AG10803 (cell line): ENCODE data around the gene BABAM2.
"Not testable (repeated sequence)": the region's sequence is repeated elsewhere in the genome, so short reads cannot be mapped to it uniquely, and the experiment has no call there.

Source experiments
- DNase-seq: peaks from one replicate; pipeline ENCODE4 v3.0.0; 2010; ENCODE audit warnings: low read depth
- H3K4me3 ChIP-seq: 2 replicates; pipeline ENCODE4 v1.5.1; 2011; ENCODE audit warnings: mild to moderate bottlenecking, low read length, control low read depth
- TF ChIP-seq, protein P1 (sequence below): conservative IDR thresholded peaks from 2 replicates; pipeline ENCODE4 v1.5.1; 2011; ENCODE audit warnings: mild to moderate bottlenecking, low read length, control low read depth, inconsistent platforms

Gene BABAM2

GRCh38 chr2:27866237-27866636 lies 24.3 kb upstream of the BABAM2 start:
- no peak for DNase-seq
- TF ChIP-seq, protein P1, sequence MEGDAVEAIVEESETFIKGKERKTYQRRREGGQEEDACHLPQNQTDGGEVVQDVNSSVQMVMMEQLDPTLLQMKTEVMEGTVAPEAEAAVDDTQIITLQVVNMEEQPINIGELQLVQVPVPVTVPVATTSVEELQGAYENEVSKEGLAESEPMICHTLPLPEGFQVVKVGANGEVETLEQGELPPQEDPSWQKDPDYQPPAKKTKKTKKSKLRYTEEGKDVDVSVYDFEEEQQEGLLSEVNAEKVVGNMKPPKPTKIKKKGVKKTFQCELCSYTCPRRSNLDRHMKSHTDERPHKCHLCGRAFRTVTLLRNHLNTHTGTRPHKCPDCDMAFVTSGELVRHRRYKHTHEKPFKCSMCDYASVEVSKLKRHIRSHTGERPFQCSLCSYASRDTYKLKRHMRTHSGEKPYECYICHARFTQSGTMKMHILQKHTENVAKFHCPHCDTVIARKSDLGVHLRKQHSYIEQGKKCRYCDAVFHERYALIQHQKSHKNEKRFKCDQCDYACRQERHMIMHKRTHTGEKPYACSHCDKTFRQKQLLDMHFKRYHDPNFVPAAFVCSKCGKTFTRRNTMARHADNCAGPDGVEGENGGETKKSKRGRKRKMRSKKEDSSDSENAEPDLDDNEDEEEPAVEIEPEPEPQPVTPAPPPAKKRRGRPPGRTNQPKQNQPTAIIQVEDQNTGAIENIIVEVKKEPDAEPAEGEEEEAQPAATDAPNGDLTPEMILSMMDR: no peak

GRCh38 chr2:27869763-27870162 lies 20.8 kb upstream of the BABAM2 start:
- TF ChIP-seq, protein P1: no peak
- DNase-seq: no peak
- H3K4me3 ChIP-seq: no peak overlapping the region

More at GRCh38 chr2:27866237-27866636, 24.3 kb upstream of the BABAM2 start:
- H3K4me3 ChIP-seq: no peak overlapping the region

GRCh38 chr2:27870724-27871123 lies 19.8 kb upstream of the BABAM2 start:
- H3K4me3 ChIP-seq: no peak overlapping the region
- peak; percentile 5 for DNase-seq
- TF ChIP-seq, protein P1: no peak

DNA sequence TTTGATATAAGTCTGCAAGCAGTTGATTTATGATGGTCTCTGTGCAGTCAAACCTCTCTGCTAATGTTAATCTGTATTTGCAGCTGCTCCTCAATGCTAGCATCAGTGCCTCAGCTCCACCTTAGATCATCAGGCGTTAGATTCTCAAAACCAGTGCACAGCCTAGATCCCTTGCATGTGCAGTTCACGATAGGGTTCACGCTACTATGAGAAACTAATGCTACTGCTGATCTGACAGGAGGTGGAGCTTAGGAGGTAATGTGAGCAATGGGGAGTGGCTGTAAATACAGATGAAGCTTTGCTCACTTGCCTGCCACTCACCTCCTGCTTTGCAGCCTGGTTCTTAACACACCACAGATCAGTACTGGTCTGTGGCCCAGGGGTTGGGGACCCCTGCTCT lies 18.7 kb upstream of the BABAM2 start:
- H3K4me3 ChIP-seq: no peak overlapping the region
- TF ChIP-seq, protein P1: no peak
- no peak for DNase-seq

DNA sequence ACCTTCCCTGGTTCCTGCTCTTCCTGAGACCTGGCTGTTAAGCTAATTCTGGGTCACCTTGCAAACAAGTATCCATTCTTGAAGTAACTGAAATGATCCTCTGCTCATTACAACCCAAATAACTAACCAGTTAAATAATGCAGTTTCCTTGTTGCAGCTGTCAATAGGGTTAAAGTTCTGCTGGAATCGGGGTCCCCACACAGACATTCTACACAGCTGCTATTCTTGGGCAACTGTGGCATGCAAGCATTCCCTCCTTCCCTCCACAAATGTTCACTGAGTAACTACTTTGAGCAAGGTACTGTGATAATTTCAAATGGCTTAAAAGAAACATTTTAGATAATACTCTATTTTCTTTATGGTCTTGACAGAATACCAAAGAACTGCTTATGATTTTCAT lies 17.4 kb upstream of the BABAM2 start:
- TF ChIP-seq, protein P1: no peak
- no peak overlapping the region for H3K4me3 ChIP-seq
- DNase-seq: no peak

DNA sequence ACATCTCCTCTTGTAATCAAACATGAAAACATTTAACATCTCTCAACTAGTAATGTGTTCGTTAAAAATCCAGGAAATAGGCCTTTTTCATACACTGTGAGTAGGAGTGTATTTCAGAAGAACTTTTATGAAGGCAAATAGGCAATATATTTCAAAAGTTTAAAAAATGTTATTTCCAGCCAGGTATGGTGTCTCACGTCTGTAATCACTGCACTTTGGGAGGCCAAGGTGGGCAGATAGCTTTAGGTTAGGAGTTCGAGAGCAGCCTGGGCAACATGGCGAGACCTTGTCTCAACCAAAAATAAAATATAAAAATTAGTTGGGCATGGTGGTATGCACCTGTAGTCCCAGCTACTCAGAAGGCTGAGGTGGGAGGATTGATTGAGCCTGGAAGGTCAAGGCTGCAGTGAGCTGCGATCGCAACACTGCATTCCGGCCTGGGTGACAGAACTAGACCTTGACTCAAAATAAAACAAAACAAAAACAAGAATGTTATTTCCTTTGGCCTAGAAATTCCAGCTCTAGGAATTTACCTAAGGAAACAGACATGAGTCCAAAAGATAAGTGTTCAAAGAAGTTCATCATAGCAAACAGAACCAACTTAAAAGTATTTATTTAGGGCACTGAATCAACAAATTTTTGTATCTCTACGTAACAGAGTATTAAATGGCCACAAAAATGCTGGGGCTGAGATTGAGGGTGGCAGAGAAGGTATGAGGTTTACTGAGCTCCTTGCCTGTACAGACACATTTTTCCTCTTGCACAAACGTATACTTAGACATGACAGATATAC lies 15.2 kb upstream of the BABAM2 start:
- no peak for DNase-seq
- H3K4me3 ChIP-seq: no peak overlapping the region
- TF ChIP-seq, protein P1: no peak

GRCh38 chr2:27878825-27879224 lies 11.7 kb upstream of the BABAM2 start:
- no peak overlapping the region for H3K4me3 ChIP-seq
- no peak for DNase-seq
- TF ChIP-seq, protein P1: no peak

DNA sequence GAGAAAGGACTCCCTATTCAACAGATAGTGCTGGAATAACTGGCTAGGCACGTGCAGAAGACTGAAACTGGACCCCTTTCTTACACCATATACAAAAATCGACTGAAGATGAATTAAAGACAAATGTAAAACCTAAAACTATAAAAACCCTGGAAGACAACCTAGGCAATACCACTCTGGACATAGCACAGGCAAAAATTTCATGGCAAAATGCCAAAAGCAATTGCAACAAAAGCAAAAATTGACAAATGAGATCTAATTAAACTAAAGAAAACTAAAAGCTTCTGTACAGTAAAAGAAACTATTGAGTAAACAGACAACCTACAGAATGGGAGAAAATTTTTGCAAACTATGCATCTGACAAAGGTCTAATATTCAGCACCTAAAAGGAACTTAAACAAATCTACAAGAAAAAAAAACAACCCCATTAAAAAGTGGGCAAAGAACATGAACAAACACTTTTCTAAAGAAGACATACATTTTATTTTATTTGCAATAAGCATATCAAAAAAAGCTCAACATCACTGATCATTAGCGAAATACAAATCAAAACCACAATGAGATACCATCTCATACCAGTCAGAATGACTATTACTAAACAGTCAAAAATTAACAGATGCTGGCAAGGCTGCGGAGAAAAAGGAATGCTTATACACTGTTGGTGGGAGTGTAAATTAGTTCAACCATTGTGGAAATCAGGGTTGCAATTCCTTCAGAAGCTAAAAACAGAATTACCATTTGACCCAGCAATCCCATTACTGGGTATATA lies 8.5 kb upstream of the BABAM2 start:
- peak; percentile 25 for DNase-seq
- H3K4me3 ChIP-seq: not testable (repeated sequence)

DNA sequence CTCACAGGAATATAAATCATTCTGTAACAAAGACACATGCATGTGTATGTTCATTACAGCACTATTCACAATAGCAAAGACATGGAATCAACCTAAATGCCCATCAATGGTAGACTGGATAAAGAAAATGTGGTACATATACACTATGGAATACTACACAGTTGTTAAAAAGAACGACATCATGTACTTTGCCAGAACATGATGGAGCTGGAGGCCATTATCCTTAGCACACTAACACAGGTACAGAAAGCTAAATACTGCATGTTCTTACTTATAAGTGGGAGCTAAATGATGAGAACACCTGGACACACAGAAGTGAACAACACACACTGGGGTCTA lies 8.0 kb upstream of the BABAM2 start:
- DNase-seq, H3K4me3 ChIP-seq: not testable (repeated sequence)
